Stimulated activated CD8-positive, alpha-beta memory T cell treated with anti-CD3 and anti-CD28 coated beads, Interleukin-2, amount 100 ng/mL, for 48 hours (primary cell): ENCODE measurements around the gene ANKRD33B.
"Not testable (repeated sequence)": the region's sequence is repeated elsewhere in the genome, so short reads cannot be mapped to it uniquely, and the experiment has no call there.

Source experiments
- DNase-seq, 2 donors: peaks; one replicate each; pipeline ENCODE4 v3.0.0-alpha.2; 2020; ENCODE audit warnings: low read depth in 2 of 2

ANKRD33B gene

GRCh38 chr5:10537624-10538023, 26.2 kb upstream of the ANKRD33B start:
- no peak for DNase-seq

- no peak for DNase-seq
Observed at GRCh38 chr5:10538103-10538788, 25.6 kb upstream of the ANKRD33B start.

- no peak for DNase-seq
Observed at GRCh38 chr5:10538789-10539686, 24.8 kb upstream of the ANKRD33B start.

- no peak for DNase-seq
Observed at GRCh38 chr5:10539687-10539998, 24.2 kb upstream of the ANKRD33B start.

GRCh38 chr5:10540036-10540544, 23.8 kb upstream of the ANKRD33B start:
- no peak for DNase-seq

- DNase-seq: no peak
Observed at GRCh38 chr5:10540951-10541646, 22.8 kb upstream of the ANKRD33B start.

- no peak for DNase-seq
Observed at GRCh38 chr5:10542055-10542550, 21.8 kb upstream of the ANKRD33B start.

GRCh38 chr5:10543585-10544040, 20.3 kb upstream of the ANKRD33B start:
- no peak for DNase-seq

GRCh38 chr5:10545084-10545483, 18.8 kb upstream of the ANKRD33B start:
- DNase-seq: no peak

GRCh38 chr5:10546186-10546585, 17.7 kb upstream of the ANKRD33B start:
- DNase-seq: no peak

- DNase-seq: no peak
Observed at GRCh38 chr5:10548418-10549122, 15.3 kb upstream of the ANKRD33B start.

- not testable (repeated sequence) for DNase-seq
Observed at GRCh38 chr5:10549123-10549514, 14.8 kb upstream of the ANKRD33B start.

GRCh38 chr5:10550222-10550995, 13.5 kb upstream of the ANKRD33B start:
- DNase-seq: no peak

GRCh38 chr5:10551782-10552138, 12.1 kb upstream of the ANKRD33B start:
- no peak for DNase-seq

GRCh38 chr5:10552183-10553143, 11.4 kb upstream of the ANKRD33B start:
- DNase-seq: no peak

GRCh38 chr5:10553476-10553875, 10.4 kb upstream of the ANKRD33B start:
- DNase-seq: no peak

- DNase-seq: no peak
Observed at GRCh38 chr5:10555277-10555684, 8.6 kb upstream of the ANKRD33B start.

- DNase-seq: no peak
Observed at GRCh38 chr5:10556289-10556807, 7.5 kb upstream of the ANKRD33B start.
